ENCODE results near the gene KIF4A. TPM values are rescaled to one million over a fixed set of nuclear protein-coding genes. Genes with fewer than 3 reads are reported as not detected.

The KIF4A gene
- polyA plus RNA-seq, 1 experiment: 10.8 TPM

DNA sequence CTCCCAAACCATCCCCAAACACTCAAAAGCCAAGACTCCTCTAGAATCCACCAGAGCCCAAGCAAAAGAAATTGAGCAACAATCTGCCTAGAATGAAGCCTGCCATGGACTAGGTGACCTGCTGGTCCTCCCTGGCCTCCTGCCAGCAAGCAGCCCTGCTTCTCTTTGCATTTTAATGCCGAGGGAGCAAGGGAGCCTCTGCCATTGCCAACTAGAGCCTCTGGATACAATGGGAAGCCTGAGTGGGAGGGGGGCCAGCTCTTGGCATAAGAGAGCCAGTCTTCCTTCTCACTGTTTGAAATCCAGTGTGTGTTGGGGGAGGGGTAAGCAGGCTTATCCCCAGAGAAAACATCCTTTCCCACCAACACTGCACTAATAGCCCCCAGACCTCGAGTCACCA is 131.7 kb downstream of the KIF4A start:
- no peak for DNase-seq (ENCODE audit: low read depth)
- no peaks in the 10 kb centered on the region for H3K36me3 ChIP-seq (ENCODE audit: control insufficient read depth, insufficient read depth, low read length)
- no peak overlapping the region for H3K4me3 ChIP-seq (ENCODE audit: low read depth, low read length)
- H3K27me3 ChIP-seq (ENCODE audit: control insufficient read depth, insufficient read depth, low read length): no peaks in the 10 kb centered on the region
- ChIA-PET CTCF (no interaction called here), POLR2A (no interaction called here)
- TF ChIP-seq, protein P1, sequence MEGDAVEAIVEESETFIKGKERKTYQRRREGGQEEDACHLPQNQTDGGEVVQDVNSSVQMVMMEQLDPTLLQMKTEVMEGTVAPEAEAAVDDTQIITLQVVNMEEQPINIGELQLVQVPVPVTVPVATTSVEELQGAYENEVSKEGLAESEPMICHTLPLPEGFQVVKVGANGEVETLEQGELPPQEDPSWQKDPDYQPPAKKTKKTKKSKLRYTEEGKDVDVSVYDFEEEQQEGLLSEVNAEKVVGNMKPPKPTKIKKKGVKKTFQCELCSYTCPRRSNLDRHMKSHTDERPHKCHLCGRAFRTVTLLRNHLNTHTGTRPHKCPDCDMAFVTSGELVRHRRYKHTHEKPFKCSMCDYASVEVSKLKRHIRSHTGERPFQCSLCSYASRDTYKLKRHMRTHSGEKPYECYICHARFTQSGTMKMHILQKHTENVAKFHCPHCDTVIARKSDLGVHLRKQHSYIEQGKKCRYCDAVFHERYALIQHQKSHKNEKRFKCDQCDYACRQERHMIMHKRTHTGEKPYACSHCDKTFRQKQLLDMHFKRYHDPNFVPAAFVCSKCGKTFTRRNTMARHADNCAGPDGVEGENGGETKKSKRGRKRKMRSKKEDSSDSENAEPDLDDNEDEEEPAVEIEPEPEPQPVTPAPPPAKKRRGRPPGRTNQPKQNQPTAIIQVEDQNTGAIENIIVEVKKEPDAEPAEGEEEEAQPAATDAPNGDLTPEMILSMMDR (IDR thresholded peaks at IDR 0.05; ENCODE audit: insufficient read depth, low read depth, low read length): no peak

DNA sequence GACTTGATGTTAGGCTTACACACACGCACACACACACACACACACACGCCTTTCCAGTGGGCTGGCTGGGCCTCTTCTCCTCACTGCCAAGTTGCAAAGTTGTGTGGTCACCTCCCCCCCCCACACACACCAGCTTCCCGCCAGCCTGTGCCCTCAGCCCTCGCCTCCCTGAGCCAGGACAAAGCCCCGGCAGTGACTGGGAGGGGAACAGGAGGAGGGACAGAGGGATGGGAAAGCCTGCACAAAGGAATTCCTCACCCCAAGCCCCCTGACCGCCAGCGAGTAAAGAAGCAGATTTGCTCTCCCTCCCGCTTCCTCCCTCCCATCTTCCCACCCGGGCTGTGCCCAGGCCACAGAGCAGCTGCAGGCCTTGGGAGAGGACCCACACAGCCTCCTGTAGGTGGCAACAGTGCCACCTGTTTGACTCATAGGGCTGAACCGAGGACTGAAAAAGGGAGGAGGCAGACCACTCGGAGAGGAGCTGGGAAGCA is 133.0 kb downstream of the KIF4A start, which contains the start of gene GDPD2:
TSS of gene GDPD2 (plus strand) at position 464 of the 491 bp plus-strand sequence. CDS start 1,671 bp downstream, outside the sequence.
- Histone ChIP-seq H3K27me3 (ENCODE audit: control insufficient read depth, insufficient read depth, low read length) (no peaks in the 10 kb centered on the region), H3K36me3 (ENCODE audit: control insufficient read depth, insufficient read depth, low read length) (no peaks in the 10 kb centered on the region), H3K4me3 (ENCODE audit: low read depth, low read length) (no peak within 1 kb of the TSS)
- DNase-seq (ENCODE audit: low read depth): no peak
- ChIA-PET POLR2A (no interaction called here), CTCF (interaction anchor here (1.0 to 1.5 kb wide), 2 partner anchors 131 to 242 kb away, joined by 3 read pairs; no protein-coding TSS in a partner anchor)
- TF ChIP-seq, protein P1 (IDR thresholded peaks at IDR 0.05; ENCODE audit: insufficient read depth, low read depth, low read length): no peak

DNA sequence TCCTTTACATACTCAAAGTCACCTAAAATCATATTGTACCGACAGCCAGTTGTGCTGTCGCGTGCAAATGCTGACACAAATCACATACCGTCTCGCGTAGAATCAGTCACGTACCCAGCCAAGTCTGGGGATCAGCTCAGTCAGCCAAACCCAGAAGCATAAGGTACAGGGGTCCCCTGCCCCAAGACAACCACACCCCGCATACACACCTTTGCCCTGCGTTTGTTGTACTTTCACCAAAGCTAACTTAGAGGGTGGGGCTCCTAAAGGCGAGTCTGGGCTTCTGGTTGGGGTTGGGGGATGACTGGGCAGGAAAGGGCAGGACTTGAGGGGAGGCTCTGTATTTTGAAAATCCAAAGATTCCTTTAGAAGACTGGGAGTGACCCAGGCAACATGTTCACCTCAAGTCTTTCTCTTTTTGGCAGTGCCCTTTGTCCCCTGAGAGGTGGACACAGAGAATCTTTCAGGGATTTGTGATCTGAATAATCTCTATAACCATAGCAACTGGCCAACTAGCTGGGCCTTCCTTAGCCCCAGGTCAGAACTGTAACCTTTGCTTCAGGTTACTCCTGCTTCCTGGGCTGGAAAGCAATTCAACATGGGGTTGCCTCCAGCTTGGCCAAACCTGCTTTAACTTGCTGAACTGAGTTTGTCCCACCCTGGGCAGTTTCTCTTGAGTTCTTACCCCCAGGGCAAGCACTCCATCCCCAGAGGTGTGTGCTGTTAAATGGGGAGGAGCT is 134.2 kb downstream of the KIF4A start:
- Histone ChIP-seq H3K27me3 (ENCODE audit: control insufficient read depth, insufficient read depth, low read length) (no peaks in the 10 kb centered on the region), H3K4me3 (ENCODE audit: low read depth, low read length) (no peak overlapping the region), H3K36me3 (ENCODE audit: control insufficient read depth, insufficient read depth, low read length) (no peaks in the 10 kb centered on the region)
- POLR2A ChIA-PET: no interaction called here
- CTCF ChIA-PET: interaction anchor here (1.5 kb wide), 1 partner anchor 130 kb away, joined by 3 read pairs; no protein-coding TSS in a partner anchor
- TF ChIP-seq, protein P1 (IDR thresholded peaks at IDR 0.05; ENCODE audit: insufficient read depth, low read depth, low read length): no peak
- DNase-seq (ENCODE audit: low read depth): no peak

DNA sequence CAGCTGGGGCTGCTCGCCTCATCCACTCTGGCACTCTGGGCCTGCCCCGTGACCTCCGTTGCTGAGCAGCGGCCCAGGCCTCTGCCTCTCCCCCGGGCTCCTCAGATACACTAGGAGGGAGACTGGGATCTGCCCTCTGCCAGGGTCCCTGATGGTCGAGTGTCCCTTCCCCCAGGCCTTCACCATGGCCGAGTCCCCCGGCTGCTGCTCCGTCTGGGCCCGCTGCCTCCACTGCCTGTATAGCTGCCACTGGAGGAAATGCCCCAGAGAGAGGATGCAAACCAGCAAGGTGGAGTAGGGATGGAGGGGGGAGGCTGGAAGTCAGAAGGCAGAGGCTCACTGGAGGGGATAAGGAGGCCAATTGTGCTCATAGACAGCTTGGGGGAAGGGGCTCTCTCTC is 134.9 kb downstream of the KIF4A start:
- Histone ChIP-seq H3K4me3 (ENCODE audit: low read depth, low read length) (no peak overlapping the region), H3K27me3 (ENCODE audit: control insufficient read depth, insufficient read depth, low read length) (no peaks in the 10 kb centered on the region), H3K36me3 (ENCODE audit: control insufficient read depth, insufficient read depth, low read length) (no peaks in the 10 kb centered on the region)
- no peak for DNase-seq (ENCODE audit: low read depth)
- TF ChIP-seq, protein P1 (IDR thresholded peaks at IDR 0.05; ENCODE audit: insufficient read depth, low read depth, low read length): no peak
- CTCF ChIA-PET: no interaction called here
- POLR2A ChIA-PET: no interaction called here

DNA sequence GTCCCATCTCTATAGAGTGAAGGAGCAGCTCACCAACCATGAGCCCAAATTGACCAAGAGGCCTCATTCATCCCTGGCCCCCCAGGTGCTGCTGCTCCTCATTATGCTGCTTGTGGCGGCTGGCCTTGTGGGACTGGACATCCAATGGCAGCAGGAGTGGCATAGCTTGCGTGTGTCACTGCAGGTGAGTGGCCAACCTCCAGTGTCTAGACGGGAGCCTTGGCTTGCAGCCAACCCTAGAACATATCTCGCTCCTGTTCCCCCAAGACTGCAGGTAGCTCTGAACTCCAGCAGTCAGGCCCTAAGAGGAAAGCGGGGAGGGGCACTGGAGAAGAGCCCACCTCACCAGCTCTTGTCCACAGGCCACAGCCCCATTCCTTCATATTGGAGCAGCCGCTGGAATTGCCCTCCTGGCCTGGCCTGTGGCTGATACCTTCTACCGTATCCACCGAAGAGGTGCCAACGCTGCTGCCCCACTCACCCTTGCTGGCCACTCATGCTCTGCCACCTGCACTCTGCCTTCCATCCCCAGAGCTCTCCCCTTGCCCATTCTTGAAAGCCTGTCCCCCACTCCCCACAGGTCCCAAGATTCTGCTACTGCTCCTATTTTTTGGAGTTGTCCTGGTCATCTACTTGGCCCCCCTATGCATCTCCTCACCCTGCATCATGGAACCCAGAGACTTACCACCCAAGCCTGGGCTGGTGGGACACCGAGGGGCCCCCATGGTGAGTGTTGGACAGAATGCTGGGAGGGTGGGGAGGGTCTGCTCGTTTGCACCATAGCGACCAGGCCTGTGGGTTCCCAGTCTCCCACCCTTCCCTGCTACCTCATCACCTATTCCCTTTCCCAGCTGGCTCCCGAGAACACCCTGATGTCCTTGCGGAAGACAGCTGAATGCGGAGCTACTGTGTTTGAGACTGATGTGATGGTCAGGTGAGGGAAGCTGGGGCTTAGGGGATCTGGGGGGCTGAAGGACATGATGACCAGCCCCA is 136.7 kb downstream of the KIF4A start:
- DNase-seq (ENCODE audit: low read depth): no peak
- TF ChIP-seq, protein P1 (IDR thresholded peaks at IDR 0.05; ENCODE audit: insufficient read depth, low read depth, low read length): no peak
- CTCF ChIA-PET: no interaction called here
- Histone ChIP-seq H3K36me3 (ENCODE audit: control insufficient read depth, insufficient read depth, low read length) (no peaks in the 10 kb centered on the region), H3K27me3 (ENCODE audit: control insufficient read depth, insufficient read depth, low read length) (no peaks in the 10 kb centered on the region), H3K4me3 (ENCODE audit: low read depth, low read length) (no peak overlapping the region)
- POLR2A ChIA-PET: no interaction called here
